22Rv1 (cell line): ENCODE data around the gene HOXB4.

ENCODE experiments used
- CTCF ChIP-seq: fragments of 450-650 bp; IDR thresholded peaks from 2 replicates; pipeline ENCODE4 v1.5.1; 2017; ENCODE audit warnings: mild to moderate bottlenecking
- ZFX ChIP-seq: fragments of 450-650 bp; IDR thresholded peaks from 2 replicates; pipeline ENCODE4 v1.6.1; 2017; ENCODE audit warnings: antibody characterized with exemption, borderline replicate concordance

GRCh38 chr17:48568499-48569239 lies 9.5 kb downstream of the HOXB4 start:
- TF ChIP-seq CTCF (no peak), ZFX (no peak)
